ENCODE measurements around the gene NEU4.
"Not testable (repeated sequence)": the region's sequence is repeated elsewhere in the genome, so short reads cannot be mapped to it uniquely, and the experiment has no call there.

The NEU4 gene

GRCh38 chr2:241799522-241800197 is 9.3 kb upstream of the NEU4 start:
- no peak for DNase-seq (ENCODE audit: low read depth)

- not testable (repeated sequence) for DNase-seq (ENCODE audit: low read depth)
Measured at GRCh38 chr2:241800198-241800903, 8.6 kb upstream of the NEU4 start.

GRCh38 chr2:241801611-241802420 is 7.2 kb upstream of the NEU4 start:
- DNase-seq (ENCODE audit: low read depth): no peak

GRCh38 chr2:241802421-241803318 is 6.3 kb upstream of the NEU4 start:
- DNase-seq (ENCODE audit: low read depth): no peak

- peak; percentile 71 for DNase-seq (ENCODE audit: low read depth)
Measured at GRCh38 chr2:241803387-241804325, 5.3 kb upstream of the NEU4 start.

GRCh38 chr2:241804326-241805229 is 4.4 kb upstream of the NEU4 start:
- DNase-seq (ENCODE audit: low read depth): peak; percentile 79

GRCh38 chr2:241806217-241806616 is 2.8 kb upstream of the NEU4 start:
- DNase-seq (ENCODE audit: low read depth): peak; percentile 43

- peak; percentile 74 for DNase-seq (ENCODE audit: low read depth)
Measured at GRCh38 chr2:241808051-241808720, 807 bp upstream of the NEU4 start.

- no peak for DNase-seq (ENCODE audit: low read depth)
Measured at GRCh38 chr2:241809383-241810306, 652 bp downstream of the NEU4 start.

- DNase-seq (ENCODE audit: low read depth): no peak
Measured at GRCh38 chr2:241810307-241811200, 1.6 kb downstream of the NEU4 start.

GRCh38 chr2:241811201-241811951 is 2.4 kb downstream of the NEU4 start:
- DNase-seq (ENCODE audit: low read depth): no peak

GRCh38 chr2:241811952-241812729 is 3.1 kb downstream of the NEU4 start:
- no peak for DNase-seq (ENCODE audit: low read depth)

GRCh38 chr2:241812730-241813643 is 4.0 kb downstream of the NEU4 start:
- no peak for DNase-seq (ENCODE audit: low read depth)
